ENCODE measurements around the gene LARGE1.

DNA sequence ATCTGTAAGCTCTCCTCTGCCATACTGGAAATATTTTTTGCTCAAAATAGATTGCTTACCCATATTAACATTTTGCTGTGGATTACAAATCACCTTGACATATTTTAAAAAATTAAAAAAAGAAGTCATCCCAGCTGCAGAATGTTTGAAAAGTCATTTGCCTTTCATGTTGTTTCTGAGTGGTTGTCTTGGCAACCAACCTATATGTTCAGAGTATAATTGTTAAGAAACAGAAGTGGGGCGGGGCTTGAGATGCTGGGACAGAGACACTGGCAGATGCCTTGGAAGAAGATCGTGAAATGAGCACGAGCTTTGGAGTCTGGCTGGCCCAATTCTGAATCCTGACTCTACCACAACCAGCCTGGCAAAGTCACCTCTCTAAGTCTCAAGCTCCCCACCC is 348.2 kb downstream of the LARGE1 start:
- TF ChIP-seq MYNN (IDR thresholded peaks at IDR 0.05) (no peak), MYNN (CRISPR knock-in tag; IDR thresholded peaks at IDR 0.05) (no peak), U2AF2 (optimal IDR thresholded peaks at IDR 0.05; ENCODE audit: low read depth, low read length) (no peak), SMC3 (conservative IDR thresholded peaks at IDR 0.05; ENCODE audit: insufficient read depth, low read depth, low read length) (no peak), SIN3A (IDR thresholded peaks at IDR 0.05; ENCODE audit: borderline replicate concordance in 2 of 2, control insufficient read depth in 1 of 2, low read depth in 2 of 2, low read length in 2 of 2) (no peak), CHD4 (IDR thresholded peaks at IDR 0.05; ENCODE audit: insufficient read depth, insufficient replicate concordance, low read depth, low read length, poor library complexity, severe bottlenecking) (no peak), NR2C2 (CRISPR knock-in tag; IDR thresholded peaks at IDR 0.05) (no peak), NR2C2 (tag; IDR thresholded peaks at IDR 0.05) (no peak), TBP (optimal IDR thresholded peaks at IDR 0.05; ENCODE audit: low read depth, low read length) (no peak), NCOR1 (IDR thresholded peaks at IDR 0.05) (no peak), HMG20B (CRISPR knock-in tag; IDR thresholded peaks at IDR 0.05) (no peak), KDM4B (IDR thresholded peaks at IDR 0.05; ENCODE audit: borderline replicate concordance in 2 of 2, low read depth in 1 of 2) (no peak)
- TF ChIP-seq, protein P1, sequence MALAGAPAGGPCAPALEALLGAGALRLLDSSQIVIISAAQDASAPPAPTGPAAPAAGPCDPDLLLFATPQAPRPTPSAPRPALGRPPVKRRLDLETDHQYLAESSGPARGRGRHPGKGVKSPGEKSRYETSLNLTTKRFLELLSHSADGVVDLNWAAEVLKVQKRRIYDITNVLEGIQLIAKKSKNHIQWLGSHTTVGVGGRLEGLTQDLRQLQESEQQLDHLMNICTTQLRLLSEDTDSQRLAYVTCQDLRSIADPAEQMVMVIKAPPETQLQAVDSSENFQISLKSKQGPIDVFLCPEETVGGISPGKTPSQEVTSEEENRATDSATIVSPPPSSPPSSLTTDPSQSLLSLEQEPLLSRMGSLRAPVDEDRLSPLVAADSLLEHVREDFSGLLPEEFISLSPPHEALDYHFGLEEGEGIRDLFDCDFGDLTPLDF (CRISPR knock-in tag; IDR thresholded peaks at IDR 0.05): no peak
- TF ChIP-seq, protein P2, sequence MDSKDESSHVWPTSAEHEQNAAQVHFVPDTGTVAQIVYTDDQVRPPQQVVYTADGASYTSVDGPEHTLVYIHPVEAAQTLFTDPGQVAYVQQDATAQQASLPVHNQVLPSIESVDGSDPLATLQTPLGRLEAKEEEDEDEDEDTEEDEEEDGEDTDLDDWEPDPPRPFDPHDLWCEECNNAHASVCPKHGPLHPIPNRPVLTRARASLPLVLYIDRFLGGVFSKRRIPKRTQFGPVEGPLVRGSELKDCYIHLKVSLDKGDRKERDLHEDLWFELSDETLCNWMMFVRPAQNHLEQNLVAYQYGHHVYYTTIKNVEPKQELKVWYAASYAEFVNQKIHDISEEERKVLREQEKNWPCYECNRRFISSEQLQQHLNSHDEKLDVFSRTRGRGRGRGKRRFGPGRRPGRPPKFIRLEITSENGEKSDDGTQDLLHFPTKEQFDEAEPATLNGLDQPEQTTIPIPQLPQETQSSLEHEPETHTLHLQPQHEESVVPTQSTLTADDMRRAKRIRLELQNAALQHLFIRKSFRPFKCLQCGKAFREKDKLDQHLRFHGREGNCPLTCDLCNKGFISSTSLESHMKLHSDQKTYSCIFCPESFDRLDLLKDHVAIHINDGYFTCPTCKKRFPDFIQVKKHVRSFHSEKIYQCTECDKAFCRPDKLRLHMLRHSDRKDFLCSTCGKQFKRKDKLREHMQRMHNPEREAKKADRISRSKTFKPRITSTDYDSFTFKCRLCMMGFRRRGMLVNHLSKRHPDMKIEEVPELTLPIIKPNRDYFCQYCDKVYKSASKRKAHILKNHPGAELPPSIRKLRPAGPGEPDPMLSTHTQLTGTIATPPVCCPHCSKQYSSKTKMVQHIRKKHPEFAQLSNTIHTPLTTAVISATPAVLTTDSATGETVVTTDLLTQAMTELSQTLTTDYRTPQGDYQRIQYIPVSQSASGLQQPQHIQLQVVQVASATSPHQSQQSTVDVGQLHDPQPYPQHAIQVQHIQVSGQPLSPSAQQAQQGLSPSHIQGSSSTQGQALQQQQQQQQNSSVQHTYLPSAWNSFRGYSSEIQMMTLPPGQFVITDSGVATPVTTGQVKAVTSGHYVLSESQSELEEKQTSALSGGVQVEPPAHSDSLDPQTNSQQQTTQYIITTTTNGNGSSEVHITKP (IDR thresholded peaks at IDR 0.05; ENCODE audit: partially characterized antibody): no peak
- TF ChIP-seq, protein P3, sequence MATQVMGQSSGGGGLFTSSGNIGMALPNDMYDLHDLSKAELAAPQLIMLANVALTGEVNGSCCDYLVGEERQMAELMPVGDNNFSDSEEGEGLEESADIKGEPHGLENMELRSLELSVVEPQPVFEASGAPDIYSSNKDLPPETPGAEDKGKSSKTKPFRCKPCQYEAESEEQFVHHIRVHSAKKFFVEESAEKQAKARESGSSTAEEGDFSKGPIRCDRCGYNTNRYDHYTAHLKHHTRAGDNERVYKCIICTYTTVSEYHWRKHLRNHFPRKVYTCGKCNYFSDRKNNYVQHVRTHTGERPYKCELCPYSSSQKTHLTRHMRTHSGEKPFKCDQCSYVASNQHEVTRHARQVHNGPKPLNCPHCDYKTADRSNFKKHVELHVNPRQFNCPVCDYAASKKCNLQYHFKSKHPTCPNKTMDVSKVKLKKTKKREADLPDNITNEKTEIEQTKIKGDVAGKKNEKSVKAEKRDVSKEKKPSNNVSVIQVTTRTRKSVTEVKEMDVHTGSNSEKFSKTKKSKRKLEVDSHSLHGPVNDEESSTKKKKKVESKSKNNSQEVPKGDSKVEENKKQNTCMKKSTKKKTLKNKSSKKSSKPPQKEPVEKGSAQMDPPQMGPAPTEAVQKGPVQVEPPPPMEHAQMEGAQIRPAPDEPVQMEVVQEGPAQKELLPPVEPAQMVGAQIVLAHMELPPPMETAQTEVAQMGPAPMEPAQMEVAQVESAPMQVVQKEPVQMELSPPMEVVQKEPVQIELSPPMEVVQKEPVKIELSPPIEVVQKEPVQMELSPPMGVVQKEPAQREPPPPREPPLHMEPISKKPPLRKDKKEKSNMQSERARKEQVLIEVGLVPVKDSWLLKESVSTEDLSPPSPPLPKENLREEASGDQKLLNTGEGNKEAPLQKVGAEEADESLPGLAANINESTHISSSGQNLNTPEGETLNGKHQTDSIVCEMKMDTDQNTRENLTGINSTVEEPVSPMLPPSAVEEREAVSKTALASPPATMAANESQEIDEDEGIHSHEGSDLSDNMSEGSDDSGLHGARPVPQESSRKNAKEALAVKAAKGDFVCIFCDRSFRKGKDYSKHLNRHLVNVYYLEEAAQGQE (IDR thresholded peaks at IDR 0.05; ENCODE audit: borderline replicate concordance): no peak
- TF ChIP-seq, protein P3 (CRISPR knock-in tag; IDR thresholded peaks at IDR 0.05; ENCODE audit: low read depth): no peak
- TF ChIP-seq, protein P4, sequence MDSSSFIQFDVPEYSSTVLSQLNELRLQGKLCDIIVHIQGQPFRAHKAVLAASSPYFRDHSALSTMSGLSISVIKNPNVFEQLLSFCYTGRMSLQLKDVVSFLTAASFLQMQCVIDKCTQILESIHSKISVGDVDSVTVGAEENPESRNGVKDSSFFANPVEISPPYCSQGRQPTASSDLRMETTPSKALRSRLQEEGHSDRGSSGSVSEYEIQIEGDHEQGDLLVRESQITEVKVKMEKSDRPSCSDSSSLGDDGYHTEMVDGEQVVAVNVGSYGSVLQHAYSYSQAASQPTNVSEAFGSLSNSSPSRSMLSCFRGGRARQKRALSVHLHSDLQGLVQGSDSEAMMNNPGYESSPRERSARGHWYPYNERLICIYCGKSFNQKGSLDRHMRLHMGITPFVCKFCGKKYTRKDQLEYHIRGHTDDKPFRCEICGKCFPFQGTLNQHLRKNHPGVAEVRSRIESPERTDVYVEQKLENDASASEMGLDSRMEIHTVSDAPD (CRISPR knock-in tag; IDR thresholded peaks at IDR 0.05): no peak

Data from K562 (cell line).